Progenitor cell of endocrine pancreas (in vitro differentiated cells): ENCODE data around the gene ZBTB46. TPM values are rescaled to one million over a fixed set of nuclear protein-coding genes. Genes with fewer than 3 reads are reported as not detected.

Source experiments
- DNase-seq: peaks from one replicate; pipeline ENCODE4 v3.0.0; 2021; ENCODE audit warnings: low spot score; ENCODE audit not compliant: unreplicated experiment
- H3K27ac Mint-ChIP-seq: 2 replicates; pipeline ENCODE4 v1.8.0; 2021; ENCODE audit warnings: mild to moderate bottlenecking, moderate library complexity, mixed read lengths
- H3K27me3 Mint-ChIP-seq: 2 replicates; pipeline ENCODE4 v1.8.0; 2021; ENCODE audit warnings: mixed read lengths
- H3K36me3 Mint-ChIP-seq: 2 replicates; pipeline ENCODE4 v1.8.0; 2022; ENCODE audit warnings: mixed read lengths; ENCODE audit not compliant: insufficient read depth
- H3K4me1 Mint-ChIP-seq: 2 replicates; pipeline ENCODE4 v1.8.0; 2021; ENCODE audit warnings: low read depth, mixed read lengths
- H3K4me3 Mint-ChIP-seq: 2 replicates; pipeline ENCODE4 v1.8.0; 2021; ENCODE audit warnings: low read depth, mild to moderate bottlenecking, moderate library complexity, mixed read lengths
- H3K9me3 Mint-ChIP-seq: 2 replicates; pipeline ENCODE4 v1.8.0; 2021; ENCODE audit warnings: low read depth, mixed read lengths
- CTCF ChIP-seq: fragments of 200-600 bp; sonication (generic); IDR thresholded peaks from one replicate; pipeline ENCODE4 v1.5.0; 2021; ENCODE audit warnings: antibody characterized with exemption, mild to moderate bottlenecking; ENCODE audit not compliant: unreplicated experiment
- total RNA-seq: library from RNA; stranded (reverse); gene quantifications from 2 replicates; pipeline ENCODE4 v1.2.1, GENCODE V29; 2021

Gene ZBTB46
- total RNA-seq, 1 donor from 2014 or later, result 31.2 TPM

- Mint-ChIP-seq H3K36me3 (no peaks in the 10 kb centered on the region), H3K4me3 (no peak overlapping the region), H3K9me3 (no peaks in the 10 kb centered on the region), H3K27ac (no peak overlapping the region), H3K27me3 (peaks cover 10% of the 10 kb centered on the region), H3K4me1 (peaks cover 5% of the 10 kb centered on the region)
- no peak for TF ChIP-seq CTCF
- no peak for DNase-seq
Observed at GRCh38 chr20:63843778-63844177, 12.7 kb upstream of the ZBTB46 start.

GRCh38 chr20:63843222-63843621 is 12.2 kb upstream of the ZBTB46 start:
- TF ChIP-seq CTCF, result no peak
- Mint-ChIP-seq H3K4me1 (peaks cover 5% of the 10 kb centered on the region), H3K36me3 (no peaks in the 10 kb centered on the region), H3K27ac (no peak overlapping the region), H3K9me3 (no peaks in the 10 kb centered on the region), H3K4me3 (no peak overlapping the region), H3K27me3 (peaks cover 10% of the 10 kb centered on the region)
- DNase-seq, result no peak

- H3K4me3 Mint-ChIP-seq, result no peak overlapping the region
- H3K4me1 Mint-ChIP-seq, result peaks cover 5% of the 10 kb centered on the region
- no peak overlapping the region for H3K27ac Mint-ChIP-seq
- peaks cover 17% of the 10 kb centered on the region for H3K27me3 Mint-ChIP-seq
- no peaks in the 10 kb centered on the region for H3K9me3 Mint-ChIP-seq
- no peak for DNase-seq
- no peaks in the 10 kb centered on the region for H3K36me3 Mint-ChIP-seq
- no peak for TF ChIP-seq CTCF
Observed at GRCh38 chr20:63842258-63842657, 11.2 kb upstream of the ZBTB46 start.

GRCh38 chr20:63840405-63840828 is 9.4 kb upstream of the ZBTB46 start:
- H3K36me3 Mint-ChIP-seq, result no peaks in the 10 kb centered on the region
- H3K4me3 Mint-ChIP-seq, result no peak overlapping the region
- no peak overlapping the region for H3K27ac Mint-ChIP-seq
- no peak for TF ChIP-seq CTCF
- peaks cover 5% of the 10 kb centered on the region for H3K4me1 Mint-ChIP-seq
- no peak for DNase-seq
- H3K9me3 Mint-ChIP-seq, result no peaks in the 10 kb centered on the region
- peaks cover 17% of the 10 kb centered on the region for H3K27me3 Mint-ChIP-seq

GRCh38 chr20:63839620-63840019 is 8.6 kb upstream of the ZBTB46 start:
- H3K36me3 Mint-ChIP-seq, result no peaks in the 10 kb centered on the region
- no peak for TF ChIP-seq CTCF
- peaks cover 17% of the 10 kb centered on the region for H3K27me3 Mint-ChIP-seq

More at GRCh38 chr20:63839620-63840019, 8.6 kb upstream of the ZBTB46 start:
- Mint-ChIP-seq H3K27ac (no peak overlapping the region), H3K4me3 (no peak overlapping the region), H3K4me1 (peaks cover 8% of the 10 kb centered on the region), H3K9me3 (no peaks in the 10 kb centered on the region)
- no peak for DNase-seq
